HepG2 (cell line): ENCODE data around the gene HAGH. TPM values are rescaled to one million over a fixed set of nuclear protein-coding genes. Genes with fewer than 3 reads are reported as not detected.

ENCODE experiments used
- GPN1 ChIP-seq: sonication (generic); formaldehyde crosslinking; IDR thresholded peaks from 2 replicates; pipeline ENCODE4 v1.5.1; 2020; ENCODE audit warnings: missing genetic modification reagents, borderline replicate concordance
- HNRNPH1 ChIP-seq: fragments of 200-400 bp; formaldehyde crosslinking; optimal IDR thresholded peaks from 2 replicates; pipeline ENCODE3; 2017; ENCODE audit warnings: mild to moderate bottlenecking, low read depth, low read length
- HOXA7 ChIP-seq: sonication (generic); formaldehyde crosslinking; IDR thresholded peaks from 2 replicates; pipeline ENCODE4 v1.8.1; 2022; ENCODE audit warnings: mild to moderate bottlenecking, missing genetic modification reagents, moderate library complexity
- LCORL ChIP-seq, 2 experiments: fragments of 450-650 bp in 1 of 2; sonication (generic) in 1 of 2; formaldehyde crosslinking in 1 of 2; IDR thresholded peaks; 2 replicates each; pipeline versions ENCODE4 v1.5.0 to v1.6.1; 2017 to 2020; ENCODE audit warnings: antibody characterized with exemption in 1 of 2, missing genetic modification reagents in 1 of 2
- MAFF ChIP-seq: IDR thresholded peaks from 2 replicates; pipeline ENCODE4 v1.6.1; 2011; ENCODE audit warnings: low read depth, low read length, improper control_type of control experiment
- MATR3 ChIP-seq: sonication (generic); formaldehyde crosslinking; IDR thresholded peaks from 2 replicates; pipeline ENCODE4 v1.4.0; 2020; ENCODE audit warnings: missing genetic modification reagents
- MAZ ChIP-seq, 2 experiments: sonication (generic) in 1 of 2; formaldehyde crosslinking in 1 of 2; IDR thresholded peaks; 2 replicates each; pipeline versions ENCODE4 v1.5.0 to v1.6.1; 2012 to 2020; ENCODE audit warnings: low read depth in 2 of 2, mild to moderate bottlenecking in 2 of 2, borderline replicate concordance in 1 of 2, improper control_type of control experiment in 1 of 2, low read length in 1 of 2, missing genetic modification reagents in 1 of 2, moderate library complexity in 1 of 2
- MED13 ChIP-seq: sonication (generic); formaldehyde crosslinking; IDR thresholded peaks from 2 replicates; pipeline ENCODE4 v1.5.0; 2020; ENCODE audit warnings: missing genetic modification reagents
- MZF1 ChIP-seq: sonication (generic); formaldehyde crosslinking; IDR thresholded peaks from 2 replicates; pipeline ENCODE4 v1.8.1; 2023; ENCODE audit warnings: mild to moderate bottlenecking, missing genetic modification reagents, borderline replicate concordance
- PHF21A ChIP-seq: sonication (generic); formaldehyde crosslinking; IDR thresholded peaks from 2 replicates; pipeline ENCODE4 v1.5.0; 2020; ENCODE audit warnings: mild to moderate bottlenecking, missing genetic modification reagents
- POLR2AphosphoS2 ChIP-seq: IDR thresholded peaks from 2 replicates; pipeline ENCODE4 v1.6.1; 2011; ENCODE audit warnings: low read depth, low read length, improper control_type of control experiment
- RBM22 ChIP-seq: fragments of 200-400 bp; formaldehyde crosslinking; optimal IDR thresholded peaks from 2 replicates; pipeline ENCODE3; 2017; ENCODE audit warnings: mild to moderate bottlenecking, low read length, moderate library complexity
- RBM39 ChIP-seq: fragments of 200-400 bp; formaldehyde crosslinking; IDR thresholded peaks from one replicate; pipeline ENCODE4 v1.6.1; 2018; ENCODE audit warnings: antibody characterized with exemption, mild to moderate bottlenecking, low read depth, low read length; ENCODE audit not compliant: poor library complexity, severe bottlenecking
- SAFB2 ChIP-seq: sonication (generic); formaldehyde crosslinking; IDR thresholded peaks from 2 replicates; pipeline ENCODE4 v1.5.1; 2020; ENCODE audit warnings: missing genetic modification reagents, low read depth, mild to moderate bottlenecking, borderline replicate concordance
- SMYD3 ChIP-seq: sonication (generic); formaldehyde crosslinking; IDR thresholded peaks from 2 replicates; pipeline ENCODE4 v1.8.1; 2023; ENCODE audit warnings: mild to moderate bottlenecking, missing genetic modification reagents
- ZBTB21 ChIP-seq: sonication (generic); formaldehyde crosslinking; IDR thresholded peaks from 2 replicates; pipeline ENCODE4 v1.4.0; 2020; ENCODE audit warnings: missing genetic modification reagents
- ZBTB26 ChIP-seq: IDR thresholded peaks from 2 replicates; pipeline ENCODE4 v1.6.1; 2016; ENCODE audit warnings: missing compliant biosample characterization, missing genetic modification reagents, borderline replicate concordance
- ZBTB8A ChIP-seq: sonication (generic); formaldehyde crosslinking; IDR thresholded peaks from 2 replicates; pipeline ENCODE4 v1.4.0; 2020; ENCODE audit warnings: mild to moderate bottlenecking, low read depth, missing genetic modification reagents, borderline replicate concordance
- ZEB1 ChIP-seq: IDR thresholded peaks from 2 replicates; pipeline ENCODE4 v1.6.1; 2012; ENCODE audit warnings: mild to moderate bottlenecking, low read depth, inconsistent platforms; ENCODE audit not compliant: insufficient replicate concordance
- ZNF138 ChIP-seq: sonication (generic); formaldehyde crosslinking; IDR thresholded peaks from 2 replicates; pipeline ENCODE4 v1.5.0; 2020; ENCODE audit warnings: mild to moderate bottlenecking, low read depth, missing genetic modification reagents
- ZNF616 ChIP-seq: sonication (generic); formaldehyde crosslinking; IDR thresholded peaks from 2 replicates; pipeline ENCODE4 v1.5.0; 2020; ENCODE audit warnings: low read depth, mild to moderate bottlenecking, missing genetic modification reagents
- ZNF746 ChIP-seq: sonication (generic); formaldehyde crosslinking; IDR thresholded peaks from 2 replicates; pipeline ENCODE4 v1.8.0; 2022; ENCODE audit warnings: mild to moderate bottlenecking, missing genetic modification reagents
- polyA plus RNA-seq, 8 experiments: library from polyadenylated mRNA; depleted of rRNA in 3 of 8; stranded (reverse) in 7 of 8; unstranded in 1 of 8; fragments of >200 nt; fragmentation: Illumina TruSeq in 4 of 8; extraction: Trizol in 4 of 8; gene quantifications; 2 replicates each; pipeline versions ENCODE4 v1.2.1 to v1.2.3, GENCODE V29; 2011 to 2016; ENCODE audit warnings: low read depth in 4 of 8, missing spikeins in 1 of 8, mixed read lengths in 1 of 8; ENCODE audit not compliant: insufficient read depth in 1 of 8
- total RNA-seq, 5 experiments: library from RNA; depleted of rRNA; stranded (reverse); fragments of >200 nt; fragmentation: Illumina TruSeq; extraction: Trizol; gene quantifications; 2 replicates each; pipeline ENCODE4 v1.2.3, GENCODE V29; 2016; ENCODE audit warnings: low read depth in 1 of 5
- TF ChIP-seq, protein P1 (sequence below): sonication (generic); formaldehyde crosslinking; IDR thresholded peaks from 2 replicates; pipeline ENCODE4 v1.8.1; 2023; ENCODE audit warnings: missing genetic modification reagents, mild to moderate bottlenecking, borderline replicate concordance
- TF ChIP-seq, protein P2 (sequence below): sonication (generic); formaldehyde crosslinking; IDR thresholded peaks from 2 replicates; pipeline ENCODE4 v1.5.1; 2020; ENCODE audit warnings: mild to moderate bottlenecking, missing genetic modification reagents
- TF ChIP-seq, protein P3 (sequence below): sonication (generic); formaldehyde crosslinking; IDR thresholded peaks from 2 replicates; pipeline ENCODE4 v1.4.0; 2020; ENCODE audit warnings: missing genetic modification reagents; ENCODE audit errors: not compliant biosample characterization

HAGH gene
- total and polyA plus RNA-seq, 2 of the 13 experiments (the other 11 are each of a cell fraction or from before 2014, with no cell fraction given), result 70.4 to 95.4 TPM

- TF ChIP-seq, protein P1, sequence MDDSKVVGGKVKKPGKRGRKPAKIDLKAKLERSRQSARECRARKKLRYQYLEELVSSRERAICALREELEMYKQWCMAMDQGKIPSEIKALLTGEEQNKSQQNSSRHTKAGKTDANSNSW (CRISPR knock-in tag), result no peak
- TF ChIP-seq RBM39 (no peak), ZEB1 (no peak), PHF21A (CRISPR knock-in tag) (peak; percentile 80), MED13 (CRISPR knock-in tag) (peak; percentile 72), ZNF746 (CRISPR knock-in tag) (no peak), ZBTB21 (no peak), POLR2AphosphoS2 (no peak), MZF1 (CRISPR knock-in tag) (no peak), GPN1 (CRISPR knock-in tag) (no peak), SAFB2 (CRISPR knock-in tag) (0 out of 2 replicates have a peak, but pooled peaks have one; percentile 54), RBM22 (no peak), ZBTB26 (no peak), MAFF (no peak), MAZ (IDR thresholded peaks at IDR 0.05; ENCODE audit: borderline replicate concordance, low read depth, low read length) (no peak), MAZ (CRISPR knock-in tag; IDR thresholded peaks at IDR 0.05; ENCODE audit: low read depth) (no peak), ZBTB8A (CRISPR knock-in tag) (no peak), ZNF616 (CRISPR knock-in tag) (no peak), SMYD3 (CRISPR knock-in tag) (no peak), LCORL (IDR thresholded peaks at IDR 0.05) (no peak), LCORL (CRISPR knock-in tag; IDR thresholded peaks at IDR 0.05) (peak; percentile 78), HNRNPH1 (no peak), MATR3 (CRISPR knock-in tag) (no peak), ZNF138 (CRISPR knock-in tag) (no peak), HOXA7 (CRISPR knock-in tag) (no peak)
- TF ChIP-seq, protein P2, sequence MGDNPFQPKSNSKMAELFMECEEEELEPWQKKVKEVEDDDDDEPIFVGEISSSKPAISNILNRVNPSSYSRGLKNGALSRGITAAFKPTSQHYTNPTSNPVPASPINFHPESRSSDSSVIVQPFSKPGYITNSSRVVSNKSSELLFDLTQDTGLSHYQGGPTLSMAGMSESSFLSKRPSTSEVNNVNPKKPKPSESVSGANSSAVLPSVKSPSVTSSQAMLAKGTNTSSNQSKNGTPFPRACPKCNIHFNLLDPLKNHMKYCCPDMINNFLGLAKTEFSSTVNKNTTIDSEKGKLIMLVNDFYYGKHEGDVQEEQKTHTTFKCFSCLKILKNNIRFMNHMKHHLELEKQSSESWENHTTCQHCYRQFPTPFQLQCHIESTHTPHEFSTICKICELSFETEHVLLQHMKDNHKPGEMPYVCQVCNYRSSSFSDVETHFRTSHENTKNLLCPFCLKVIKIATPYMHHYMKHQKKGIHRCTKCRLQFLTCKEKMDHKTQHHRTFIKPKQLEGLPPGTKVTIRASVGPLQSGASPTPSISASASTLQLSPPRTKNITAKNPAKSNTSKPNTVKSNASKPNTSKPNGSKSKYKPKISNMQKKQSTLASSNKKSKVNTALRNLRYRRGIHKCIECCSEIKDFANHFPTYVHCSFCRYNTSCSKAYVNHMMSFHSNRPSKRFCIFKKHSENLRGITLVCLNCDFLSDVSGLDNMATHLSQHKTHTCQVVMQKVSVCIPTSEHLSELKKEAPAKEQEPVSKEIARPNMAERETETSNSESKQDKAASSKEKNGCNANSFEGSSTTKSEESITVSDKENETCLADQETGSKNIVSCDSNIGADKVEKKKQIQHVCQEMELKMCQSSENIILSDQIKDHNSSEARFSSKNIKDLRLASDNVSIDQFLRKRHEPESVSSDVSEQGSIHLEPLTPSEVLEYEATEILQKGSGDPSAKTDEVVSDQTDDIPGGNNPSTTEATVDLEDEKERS (CRISPR knock-in tag), result peak; percentile 73; the same call in 1 of the 2 replicates
- TF ChIP-seq, protein P3, sequence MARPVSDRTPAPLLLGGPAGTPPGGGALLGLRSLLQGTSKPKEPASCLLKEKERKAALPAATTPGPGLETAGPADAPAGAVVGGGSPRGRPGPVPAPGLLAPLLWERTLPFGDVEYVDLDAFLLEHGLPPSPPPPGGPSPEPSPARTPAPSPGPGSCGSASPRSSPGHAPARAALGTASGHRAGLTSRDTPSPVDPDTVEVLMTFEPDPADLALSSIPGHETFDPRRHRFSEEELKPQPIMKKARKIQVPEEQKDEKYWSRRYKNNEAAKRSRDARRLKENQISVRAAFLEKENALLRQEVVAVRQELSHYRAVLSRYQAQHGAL, result peak; percentile 38
These were observed 6.3 kb upstream of the HAGH start (continued) for GRCh38 chr16:1832838-1833454.
